ENCODE data around the gene WDFY1. TPM values are rescaled to one million over a fixed set of nuclear protein-coding genes. Genes with fewer than 3 reads are reported as not detected.

Gene WDFY1
- total RNA-seq, 1 donor from 2014 or later = 52.6 TPM

- Mint-ChIP-seq H3K27ac (ENCODE audit: unreplicated experiment) (no peak overlapping the region), H3K27me3 (ENCODE audit: low read depth, unreplicated experiment) (no peaks in the 10 kb centered on the region), H3K36me3 (ENCODE audit: low read depth, unreplicated experiment) (no peaks in the 10 kb centered on the region), H3K4me1 (ENCODE audit: low read depth, unreplicated experiment) (peaks cover 15% of the 10 kb centered on the region), H3K9me3 (ENCODE audit: unreplicated experiment) (no peaks in the 10 kb centered on the region), H3K4me3 (ENCODE audit: unreplicated experiment) (no peak overlapping the region)
- Histone ChIP-seq H3K4me2 (ENCODE audit: low read length) (no peak overlapping the region), H3K79me2 (ENCODE audit: insufficient read depth, low read length) (no peaks in the 10 kb centered on the region), H3K36me3 (ENCODE audit: insufficient read depth, low read length) (no peaks in the 10 kb centered on the region), H4K20me1 (ENCODE audit: insufficient read depth, low read length) (no peaks in the 10 kb centered on the region), H3K9ac (ENCODE audit: low read length) (no peak overlapping the region), H3K27ac (ENCODE audit: low read depth, low read length) (no peak overlapping the region), H3K27me3 (ENCODE audit: insufficient read depth, low read length) (no peaks in the 10 kb centered on the region), H3K4me3 (ENCODE audit: insufficient read depth, low read depth, low read length) (no peak overlapping the region), H3K4me1 (ENCODE audit: insufficient read depth, low read length) (peaks cover 23% of the 10 kb centered on the region), H2AFZ (ENCODE audit: low read depth, low read length) (no peak overlapping the region), H3K9me3 (ENCODE audit: insufficient read depth, low read depth, low read length) (no peaks in the 10 kb centered on the region)
- TF ChIP-seq, protein P1, sequence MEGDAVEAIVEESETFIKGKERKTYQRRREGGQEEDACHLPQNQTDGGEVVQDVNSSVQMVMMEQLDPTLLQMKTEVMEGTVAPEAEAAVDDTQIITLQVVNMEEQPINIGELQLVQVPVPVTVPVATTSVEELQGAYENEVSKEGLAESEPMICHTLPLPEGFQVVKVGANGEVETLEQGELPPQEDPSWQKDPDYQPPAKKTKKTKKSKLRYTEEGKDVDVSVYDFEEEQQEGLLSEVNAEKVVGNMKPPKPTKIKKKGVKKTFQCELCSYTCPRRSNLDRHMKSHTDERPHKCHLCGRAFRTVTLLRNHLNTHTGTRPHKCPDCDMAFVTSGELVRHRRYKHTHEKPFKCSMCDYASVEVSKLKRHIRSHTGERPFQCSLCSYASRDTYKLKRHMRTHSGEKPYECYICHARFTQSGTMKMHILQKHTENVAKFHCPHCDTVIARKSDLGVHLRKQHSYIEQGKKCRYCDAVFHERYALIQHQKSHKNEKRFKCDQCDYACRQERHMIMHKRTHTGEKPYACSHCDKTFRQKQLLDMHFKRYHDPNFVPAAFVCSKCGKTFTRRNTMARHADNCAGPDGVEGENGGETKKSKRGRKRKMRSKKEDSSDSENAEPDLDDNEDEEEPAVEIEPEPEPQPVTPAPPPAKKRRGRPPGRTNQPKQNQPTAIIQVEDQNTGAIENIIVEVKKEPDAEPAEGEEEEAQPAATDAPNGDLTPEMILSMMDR (IDR thresholded peaks at IDR 0.05; ENCODE audit: insufficient read depth, low read depth, low read length) = no peak
- no peak for TF ChIP-seq EZH2 (IDR thresholded peaks at IDR 0.05; ENCODE audit: insufficient read depth, low read length)
- FAIRE-seq (no peak), DNase-seq (ENCODE audit: low read depth) (no peak)
These were observed 86.1 kb downstream of the WDFY1 start for GRCh38 chr2:223859070-223859469.

DNA sequence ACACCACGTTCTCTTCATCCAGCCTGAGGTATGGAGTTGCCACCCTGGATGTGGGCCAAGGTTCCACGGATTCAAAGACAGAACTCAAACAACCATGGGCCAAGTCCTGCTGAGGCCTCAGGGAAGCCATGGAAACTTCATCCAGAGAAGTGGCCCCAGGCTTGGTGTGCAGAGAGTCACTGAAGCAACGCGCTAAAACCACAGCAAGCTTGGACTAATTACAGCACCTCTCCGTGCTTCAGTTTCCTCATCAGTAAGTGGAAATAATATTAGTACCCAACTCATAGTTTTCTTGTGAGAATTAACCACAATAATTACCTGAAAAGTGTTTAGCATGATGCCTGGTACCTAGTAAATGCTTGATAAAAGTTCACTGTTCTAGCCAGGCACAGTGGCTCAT is 88.6 kb downstream of the WDFY1 start:
- no peak overlapping the region for H3K27ac Mint-ChIP-seq (ENCODE audit: unreplicated experiment)
- Histone ChIP-seq H3K4me3 (ENCODE audit: insufficient read depth, low read depth, low read length) (no peak overlapping the region), H3K27me3 (ENCODE audit: insufficient read depth, low read length) (no peaks in the 10 kb centered on the region), H3K4me2 (ENCODE audit: low read length) (peak overlapping the region; percentile 35), H3K36me3 (ENCODE audit: insufficient read depth, low read length) (peaks cover 4% of the 10 kb centered on the region), H3K9ac (ENCODE audit: low read length) (no peak overlapping the region), H3K27ac (ENCODE audit: low read depth, low read length) (no peak overlapping the region), H3K9me3 (ENCODE audit: insufficient read depth, low read depth, low read length) (no peaks in the 10 kb centered on the region), H2AFZ (ENCODE audit: low read depth, low read length) (no peak overlapping the region), H3K4me1 (ENCODE audit: insufficient read depth, low read length) (peaks cover 20% of the 10 kb centered on the region), H3K79me2 (ENCODE audit: insufficient read depth, low read length) (no peaks in the 10 kb centered on the region), H4K20me1 (ENCODE audit: insufficient read depth, low read length) (no peaks in the 10 kb centered on the region)
- no peak for FAIRE-seq
- no peak overlapping the region for H3K4me3 Mint-ChIP-seq (ENCODE audit: unreplicated experiment)
- no peaks in the 10 kb centered on the region for H3K27me3 Mint-ChIP-seq (ENCODE audit: low read depth, unreplicated experiment)
- H3K36me3 Mint-ChIP-seq (ENCODE audit: low read depth, unreplicated experiment) = peaks cover 6% of the 10 kb centered on the region
- no peak for DNase-seq (ENCODE audit: low read depth)
- H3K4me1 Mint-ChIP-seq (ENCODE audit: low read depth, unreplicated experiment) = peaks cover 15% of the 10 kb centered on the region
- TF ChIP-seq, protein P1 (IDR thresholded peaks at IDR 0.05; ENCODE audit: insufficient read depth, low read depth, low read length) = no peak
- no peak for TF ChIP-seq EZH2 (IDR thresholded peaks at IDR 0.05; ENCODE audit: insufficient read depth, low read length)
- no peaks in the 10 kb centered on the region for H3K9me3 Mint-ChIP-seq (ENCODE audit: unreplicated experiment)

DNA sequence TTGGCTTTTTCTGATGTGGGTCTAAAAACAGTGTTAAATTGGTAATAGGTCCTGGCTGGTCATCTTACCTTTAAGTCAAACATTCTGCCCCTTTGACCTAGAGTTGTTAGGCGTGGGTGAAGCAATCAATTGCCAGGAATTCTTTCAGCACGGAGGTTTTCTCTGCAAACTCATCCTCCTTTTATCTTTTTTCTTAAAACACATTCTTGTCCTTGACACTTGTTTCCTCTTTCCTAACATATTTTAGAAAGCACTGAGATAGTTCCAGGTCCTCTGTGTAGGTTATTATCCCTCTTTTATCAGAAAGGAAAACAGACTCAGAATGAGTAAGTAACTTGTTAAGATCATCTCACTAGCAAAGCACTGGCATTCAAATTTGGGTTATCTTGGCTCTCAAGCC is 89.1 kb downstream of the WDFY1 start:
- Histone ChIP-seq H3K4me3 (ENCODE audit: insufficient read depth, low read depth, low read length) (no peak overlapping the region), H3K9me3 (ENCODE audit: insufficient read depth, low read depth, low read length) (no peaks in the 10 kb centered on the region), H3K4me1 (ENCODE audit: insufficient read depth, low read length) (peaks cover 15% of the 10 kb centered on the region), H3K79me2 (ENCODE audit: insufficient read depth, low read length) (no peaks in the 10 kb centered on the region), H3K27me3 (ENCODE audit: insufficient read depth, low read length) (no peaks in the 10 kb centered on the region), H4K20me1 (ENCODE audit: insufficient read depth, low read length) (no peaks in the 10 kb centered on the region), H3K36me3 (ENCODE audit: insufficient read depth, low read length) (peaks cover 5% of the 10 kb centered on the region), H2AFZ (ENCODE audit: low read depth, low read length) (no peak overlapping the region), H3K27ac (ENCODE audit: low read depth, low read length) (no peak overlapping the region), H3K4me2 (ENCODE audit: low read length) (peak overlapping the region; percentile 35), H3K9ac (ENCODE audit: low read length) (no peak overlapping the region)
- Mint-ChIP-seq H3K4me1 (ENCODE audit: low read depth, unreplicated experiment) (peaks cover 10% of the 10 kb centered on the region), H3K9me3 (ENCODE audit: unreplicated experiment) (no peaks in the 10 kb centered on the region), H3K27ac (ENCODE audit: unreplicated experiment) (no peak overlapping the region), H3K36me3 (ENCODE audit: low read depth, unreplicated experiment) (peaks cover 11% of the 10 kb centered on the region), H3K27me3 (ENCODE audit: low read depth, unreplicated experiment) (no peaks in the 10 kb centered on the region), H3K4me3 (ENCODE audit: unreplicated experiment) (no peak overlapping the region)
- TF ChIP-seq EZH2 (IDR thresholded peaks at IDR 0.05; ENCODE audit: insufficient read depth, low read length) = no peak
- TF ChIP-seq, protein P1 (IDR thresholded peaks at IDR 0.05; ENCODE audit: insufficient read depth, low read depth, low read length) = no peak
- FAIRE-seq = no peak
- no peak for DNase-seq (ENCODE audit: low read depth)

Measured in astrocyte (in vitro differentiated cells and primary cell).